SHP77 treated with DMSO at 0.1 percent for 48 hours (cell line): ENCODE measurements around the gene LMAN2.
"Not testable (repeated sequence)": the region's sequence is repeated elsewhere in the genome, so short reads cannot be mapped to it uniquely, and the experiment has no call there.

Experiments used
- DNase-seq: peaks from one replicate; lab custom pipeline; 2025; lab: John Stamatoyannopoulos, UW

LMAN2 gene

DNA sequence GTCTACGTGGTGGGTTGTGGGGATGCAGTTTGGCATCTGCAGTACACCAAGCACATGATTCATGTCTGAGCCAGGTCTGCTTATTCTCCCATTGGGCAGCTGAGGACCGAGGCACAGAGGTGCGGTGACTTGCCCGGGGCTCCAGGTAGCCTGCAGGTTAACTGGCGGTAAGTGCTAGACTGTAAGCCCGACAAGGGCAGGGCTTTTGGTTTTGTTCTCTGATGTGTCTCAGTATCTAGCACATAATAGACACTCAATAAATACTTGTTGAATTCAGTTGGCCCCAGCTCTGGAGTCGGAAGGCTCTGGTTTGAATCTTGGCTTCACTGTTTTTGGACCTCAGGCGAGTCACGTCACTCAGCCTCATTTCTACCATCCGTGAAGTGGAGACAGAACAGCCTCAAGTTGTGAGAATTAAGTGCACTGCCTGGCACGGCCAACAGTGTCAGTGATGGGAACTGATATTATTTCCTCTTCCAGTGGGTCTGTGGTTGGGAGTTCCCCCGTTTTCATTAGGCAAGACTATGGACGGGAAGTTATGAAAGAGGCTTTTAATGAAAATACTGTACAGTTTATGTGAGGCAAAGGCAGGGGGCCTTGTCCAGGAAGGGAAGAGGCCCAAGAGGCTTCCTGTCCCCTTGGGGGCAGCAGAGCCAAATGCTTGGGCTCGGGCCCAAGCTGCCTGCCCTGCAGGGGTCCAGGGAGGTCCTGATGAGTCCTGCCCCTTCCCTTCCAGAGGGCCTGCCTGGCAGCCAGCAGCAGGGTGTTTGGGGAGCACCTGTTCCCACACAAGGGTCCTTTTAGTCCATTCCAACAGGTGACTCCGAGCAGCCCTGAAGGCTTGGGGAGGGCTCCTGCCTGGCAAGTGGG, 44.6 kb downstream of the LMAN2 start:
- DNase-seq = no peak

DNA sequence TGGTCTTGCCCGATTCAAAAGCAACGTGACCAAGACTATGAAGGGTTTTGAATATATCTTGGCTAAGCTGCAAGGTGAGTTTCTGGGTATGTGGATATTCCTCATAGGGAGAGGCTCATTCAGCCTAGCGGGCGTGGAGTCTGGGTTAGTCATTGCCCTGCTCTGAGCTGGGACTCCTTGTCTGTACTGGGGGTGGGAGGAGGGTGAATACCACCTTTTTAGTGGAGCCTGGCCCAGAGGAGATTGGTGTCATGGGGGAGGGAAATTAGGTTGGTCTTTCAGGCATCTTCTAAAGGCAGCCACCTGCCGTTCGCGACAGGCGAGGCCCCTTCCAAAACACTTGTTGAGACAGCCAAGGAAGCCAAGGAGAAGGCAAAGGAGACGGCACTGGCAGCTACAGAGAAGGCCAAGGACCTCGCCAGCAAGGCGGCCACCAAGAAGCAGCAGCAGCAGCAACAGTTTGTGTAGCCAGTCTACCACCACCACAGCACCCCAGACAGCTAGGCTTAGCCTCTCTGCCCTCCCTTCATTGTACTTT, 45.3 kb downstream of the LMAN2 start:
- not testable (repeated sequence) for DNase-seq

DNA sequence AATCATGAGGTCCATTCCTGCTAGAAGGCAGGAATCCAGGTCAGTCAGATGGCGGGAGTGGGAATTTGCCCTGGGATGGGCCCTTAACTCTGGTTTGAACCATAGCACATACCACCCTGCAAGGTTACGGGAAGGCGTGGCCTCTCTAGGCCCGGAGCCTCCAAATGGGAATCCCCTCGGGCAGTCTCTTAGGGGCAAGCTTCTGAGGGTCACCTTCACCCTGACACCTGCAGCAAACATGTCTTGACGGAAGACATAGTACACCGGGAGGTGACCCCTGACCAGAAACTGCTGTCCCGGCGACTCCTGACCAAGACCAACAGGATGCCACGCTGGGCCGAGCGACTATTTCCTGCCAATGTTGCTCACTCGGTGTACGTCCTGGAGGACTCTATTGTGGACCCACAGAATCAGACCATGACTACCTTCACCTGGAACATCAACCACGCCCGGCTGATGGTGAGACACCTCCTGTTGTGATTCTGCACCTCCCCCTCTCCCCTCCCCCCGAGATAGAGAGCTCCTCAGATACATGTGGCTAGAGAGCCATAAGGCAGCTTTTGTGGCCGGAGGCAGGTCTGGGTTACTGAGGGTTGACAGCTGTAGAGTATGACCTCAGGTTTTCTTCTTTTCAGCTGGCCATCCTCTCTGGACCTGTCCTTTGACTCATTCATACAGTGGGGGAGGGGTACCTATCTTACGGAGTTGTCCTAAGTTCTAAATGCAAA, 46.9 kb downstream of the LMAN2 start:
- DNase-seq = no peak

DNA sequence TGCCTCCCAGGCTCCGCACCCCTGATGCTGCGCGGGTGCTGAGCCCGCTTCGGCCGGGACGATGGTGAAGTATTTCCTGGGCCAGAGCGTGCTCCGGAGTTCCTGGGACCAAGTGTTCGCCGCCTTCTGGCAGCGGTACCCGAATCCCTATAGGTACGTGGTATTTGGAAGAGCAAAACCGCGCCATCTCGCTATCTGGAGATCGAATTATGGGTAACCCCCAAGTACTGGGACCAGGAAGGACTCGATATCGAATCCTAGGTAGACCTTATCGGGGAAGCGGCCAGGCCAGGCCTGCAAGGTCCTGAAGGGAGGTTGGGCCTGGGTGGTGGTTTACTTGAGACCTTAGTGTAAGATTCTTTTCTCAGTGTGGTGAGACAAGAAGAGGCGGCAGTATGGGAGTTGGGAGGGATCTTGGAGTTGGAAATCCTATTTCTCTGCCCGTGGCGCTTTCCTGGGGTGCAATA, 47.5 kb downstream of the LMAN2 start:
- no peak for DNase-seq

DNA sequence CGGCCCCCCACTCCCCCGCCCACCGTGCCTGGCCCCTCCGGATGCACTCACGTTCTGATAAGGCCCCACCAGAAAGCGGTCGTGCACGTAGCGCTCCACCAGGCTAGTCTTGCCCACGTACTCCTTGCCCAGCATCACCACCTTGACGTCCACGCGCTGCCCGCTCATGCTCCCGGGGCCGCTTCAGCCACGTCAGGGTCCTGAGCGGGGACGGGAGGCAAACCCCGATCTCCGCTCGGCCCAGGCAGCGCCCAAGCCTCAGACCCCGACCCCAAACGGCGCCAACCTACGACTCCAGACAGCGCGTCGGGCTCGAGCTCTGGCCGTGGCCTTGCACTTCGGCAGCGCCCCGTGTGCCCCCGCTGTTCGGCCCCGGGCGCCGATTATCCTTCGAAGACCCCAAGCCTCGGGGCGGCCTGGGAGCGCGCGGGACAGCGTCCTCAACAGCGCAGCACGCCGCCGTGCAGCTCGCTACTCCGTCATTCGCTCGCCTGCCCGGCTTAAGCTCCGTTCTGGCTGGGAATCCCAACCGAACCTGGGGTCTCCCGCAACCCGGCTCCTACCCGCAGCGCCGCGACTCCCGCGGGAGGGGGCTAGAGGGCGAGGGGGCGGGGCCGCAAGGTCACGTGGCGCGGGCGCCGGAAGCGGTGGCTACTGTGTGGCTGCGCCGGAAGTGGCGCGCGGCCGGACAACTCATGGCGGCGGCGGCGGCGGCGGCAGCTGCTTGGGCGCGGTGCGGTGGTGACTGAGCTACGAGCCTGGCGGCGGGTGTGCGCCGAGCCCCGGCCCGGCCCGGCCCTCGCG, 48.1 kb downstream of the LMAN2 start, which contains the start of the genes PRELID1 and RAB24:
PRELID1 (plus strand) TSS at position 679 of the 804 bp plus-strand sequence. CDS start 187 bp downstream, outside the sequence.
RAB24 (minus strand) TSS at position 599 of the 804 bp plus-strand sequence; CDS start at position 168, 431 bp downstream.
- peak; percentile 50 for DNase-seq

DNA sequence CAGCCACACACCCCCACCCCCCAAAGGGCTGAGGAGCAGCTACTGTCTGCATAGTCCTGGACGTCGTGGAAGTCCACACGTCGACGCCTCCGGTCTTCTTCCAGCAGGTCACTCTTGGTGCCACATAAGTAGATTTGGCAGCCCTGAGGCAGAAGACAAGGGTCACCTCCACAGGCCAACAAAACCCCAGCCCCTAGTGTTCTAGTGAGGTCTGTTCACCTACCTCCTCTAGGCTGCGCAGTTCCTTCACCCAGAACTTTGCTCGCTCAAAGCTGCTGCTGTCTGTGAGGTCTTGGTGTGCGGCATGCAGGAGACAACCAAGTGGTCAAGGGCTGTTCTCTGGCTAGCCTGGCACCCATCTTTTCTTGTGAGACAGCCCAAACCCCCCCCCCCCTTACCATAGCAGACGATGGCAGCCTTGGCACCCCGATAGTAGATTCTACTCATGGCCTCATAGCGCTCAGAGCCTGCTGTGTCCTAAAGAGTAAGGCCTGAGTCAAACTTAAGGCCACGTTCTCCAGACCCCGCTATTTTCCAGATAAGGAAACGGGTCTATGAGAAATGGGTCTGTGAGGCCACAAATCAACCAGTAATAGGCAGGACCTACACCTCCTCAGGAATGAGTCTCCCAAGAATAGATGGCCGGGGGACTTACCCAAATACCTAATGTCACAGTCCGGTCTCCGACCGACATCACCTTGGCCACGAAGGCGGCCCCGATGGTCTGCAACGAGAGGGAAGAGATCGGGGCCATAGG, 48.9 kb downstream of the LMAN2 start:
- DNase-seq = no peak

DNA sequence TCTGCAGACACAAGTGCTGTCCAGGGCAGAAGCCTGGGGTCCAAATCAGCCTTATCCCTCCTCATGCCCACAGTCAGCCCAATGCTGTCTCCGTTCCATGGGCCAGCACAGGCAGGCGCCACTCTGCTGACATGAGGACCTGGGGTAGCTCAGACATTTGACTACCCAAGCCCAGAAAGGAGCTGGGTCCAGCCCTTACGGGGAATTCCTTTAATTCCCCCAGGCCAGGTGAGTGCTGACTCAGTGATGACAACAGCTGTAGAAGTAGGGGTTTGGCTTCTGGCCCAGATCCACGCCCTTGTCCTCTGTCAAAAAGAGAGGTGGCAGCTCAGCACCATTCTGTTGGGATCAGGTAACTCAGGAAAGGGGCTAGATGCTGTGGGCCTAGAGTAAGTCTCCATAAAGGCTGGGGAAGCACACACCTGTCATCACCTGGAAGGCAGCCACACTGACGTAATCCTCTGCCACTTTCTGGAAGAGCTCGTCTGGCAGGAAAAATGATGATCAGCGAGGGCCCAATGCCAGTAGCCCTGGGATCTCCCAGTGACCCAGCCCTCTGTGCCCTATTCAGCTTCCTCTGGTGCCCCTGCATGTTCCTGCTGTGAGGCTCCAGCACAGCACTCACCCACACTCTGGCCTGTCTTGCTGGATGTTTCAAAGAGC, 49.8 kb downstream of the LMAN2 start:
- DNase-seq = no peak

DNA sequence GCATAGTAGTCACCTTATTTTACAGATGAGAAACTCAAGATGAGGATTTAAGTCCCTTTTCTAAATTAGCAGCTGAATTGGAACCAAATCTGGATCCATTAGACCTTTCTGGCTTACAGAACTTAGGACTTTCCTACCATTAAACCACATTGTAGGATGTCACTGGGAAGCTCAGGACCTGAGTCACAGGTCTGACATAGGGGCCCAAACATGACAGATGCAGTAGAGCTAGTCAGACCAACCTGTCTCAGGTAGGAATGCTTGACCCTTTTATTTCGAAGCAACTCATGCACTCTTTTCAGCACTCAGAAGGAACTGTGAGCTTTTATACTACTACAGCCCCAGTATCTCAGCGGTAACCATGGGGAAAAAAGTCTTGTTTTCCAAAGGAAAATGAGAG, 50.5 kb downstream of the LMAN2 start:
- no peak for DNase-seq

DNA sequence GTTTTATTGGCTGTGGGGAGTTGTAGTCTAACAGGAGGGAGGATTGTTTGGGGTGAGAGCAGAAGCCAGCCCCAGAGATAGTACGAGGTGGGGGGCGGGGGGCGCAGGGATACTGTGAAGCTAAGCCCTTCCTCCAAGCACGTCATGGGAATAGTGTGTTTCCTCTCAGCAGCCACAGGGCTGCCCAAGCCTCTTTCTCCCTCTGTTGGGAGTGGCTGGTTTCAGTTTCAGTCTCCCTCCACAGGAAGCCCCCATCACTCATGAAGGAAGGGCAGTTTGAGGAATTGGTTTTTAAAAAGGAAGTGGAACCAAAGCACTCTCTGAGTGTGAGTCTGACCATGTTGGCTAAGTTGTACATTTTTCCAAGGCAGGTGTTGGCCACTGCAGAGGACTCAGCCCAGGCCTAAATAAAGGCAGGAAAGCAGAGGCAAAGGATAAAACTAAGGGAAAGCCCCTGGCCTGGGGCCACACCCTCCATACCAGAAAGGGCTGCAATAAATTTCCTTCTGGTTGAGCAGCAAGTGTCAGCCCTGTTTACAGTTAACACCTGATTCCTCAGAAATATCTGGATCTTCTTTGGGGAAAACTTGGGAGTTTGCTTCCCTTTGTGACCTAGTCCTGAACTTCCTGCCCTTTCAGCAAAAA, 51.1 kb downstream of the LMAN2 start:
- DNase-seq = no peak

DNA sequence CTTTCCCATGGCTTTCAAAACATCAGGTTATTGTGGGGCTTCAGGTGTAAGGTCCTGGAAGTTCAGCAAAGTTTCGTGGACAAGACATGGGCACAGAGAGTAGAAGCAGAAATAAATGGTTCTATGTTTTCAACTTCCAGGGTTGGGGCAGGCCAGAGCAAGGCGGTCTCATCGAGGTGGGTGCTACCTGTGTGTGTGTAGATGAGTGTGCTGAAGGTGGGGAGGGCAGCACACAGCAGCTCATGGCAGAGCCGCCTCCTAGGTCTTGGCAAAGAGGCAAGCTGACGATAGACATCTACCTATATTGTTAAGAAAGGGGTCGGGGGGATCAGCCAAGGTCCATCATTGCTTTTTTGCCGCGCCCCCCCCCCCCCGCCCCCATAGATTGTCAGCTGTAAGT, 51.8 kb downstream of the LMAN2 start:
- no peak for DNase-seq

DNA sequence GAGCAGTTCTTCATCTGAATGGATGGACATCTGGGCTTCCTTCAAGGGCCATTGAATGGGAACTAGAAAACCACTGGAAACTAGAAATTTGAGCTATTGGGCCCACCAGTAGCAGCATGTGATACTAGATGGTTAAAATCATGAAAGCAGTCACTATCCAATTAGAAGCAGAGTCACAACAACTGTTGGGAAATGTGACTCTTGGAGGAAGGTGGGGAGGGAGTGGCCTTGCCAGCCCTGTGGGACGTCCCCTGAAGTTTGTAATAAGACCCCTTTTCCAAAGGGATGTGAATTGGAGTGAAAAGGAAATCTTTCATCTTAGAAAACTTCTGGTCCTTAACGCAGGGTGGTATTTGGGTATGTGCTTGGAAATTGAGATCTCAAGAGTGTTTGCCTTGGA, 53.5 kb downstream of the LMAN2 start:
- no peak for DNase-seq

DNA sequence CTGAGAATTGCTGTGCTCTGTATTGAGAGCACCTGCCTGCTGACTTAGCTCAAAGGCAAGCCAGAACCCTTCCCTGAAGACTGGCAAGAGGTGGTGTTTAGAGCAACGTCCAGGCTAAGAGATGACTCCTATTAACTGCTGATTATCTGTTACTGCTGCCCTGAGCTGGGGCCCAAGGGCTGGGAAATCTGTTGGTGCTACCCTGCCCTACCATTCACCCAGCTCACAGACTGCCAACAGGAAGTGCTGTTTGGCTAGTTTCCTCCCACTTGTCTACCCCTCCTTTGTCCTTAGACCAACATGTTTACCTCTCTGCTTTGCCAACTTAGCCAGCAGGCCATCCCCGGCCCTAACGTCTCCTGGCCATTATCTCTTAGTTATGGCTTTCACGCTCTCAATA, 54.9 kb downstream of the LMAN2 start:
- no peak for DNase-seq

DNA sequence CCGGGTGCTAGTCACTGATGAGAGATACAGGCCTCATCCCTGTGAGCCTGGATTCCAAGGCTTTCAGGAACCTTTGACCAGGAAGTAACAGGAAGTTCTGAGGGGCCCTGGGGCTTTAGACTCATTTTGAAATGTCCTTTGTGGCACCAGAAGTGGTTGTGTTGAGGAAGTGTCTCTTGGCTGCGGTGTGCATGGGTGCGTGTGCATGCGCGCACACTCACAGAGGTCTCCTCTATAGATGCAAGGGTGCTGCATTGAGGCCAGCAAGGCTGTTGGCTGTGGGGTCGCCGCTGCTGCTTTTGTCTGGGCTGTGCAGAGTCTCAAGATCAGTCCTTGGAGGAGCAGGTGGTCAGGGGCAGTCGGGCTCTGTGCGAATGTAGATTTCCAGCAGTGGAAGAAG, 55.5 kb downstream of the LMAN2 start:
- DNase-seq = no peak

DNA sequence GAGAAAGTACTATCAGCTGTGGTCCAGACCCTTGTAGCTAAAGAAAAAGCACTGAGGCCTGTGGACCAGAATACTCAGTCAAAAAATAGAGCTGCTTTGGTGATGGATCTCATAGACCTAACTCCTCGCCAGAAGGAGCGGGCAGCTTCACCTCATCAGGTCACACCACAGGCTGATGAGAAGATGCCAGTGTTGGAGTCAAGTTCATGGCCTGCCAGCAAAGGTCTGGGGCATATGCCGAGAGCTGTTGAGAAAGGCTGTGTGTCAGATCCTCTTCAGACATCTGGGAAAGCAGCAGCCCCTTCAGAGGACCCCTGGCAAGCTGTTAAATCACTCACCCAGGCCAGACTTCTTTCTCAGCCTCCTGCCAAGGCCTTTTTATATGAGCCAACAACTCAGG, 56.8 kb downstream of the LMAN2 start:
- no peak for DNase-seq

DNA sequence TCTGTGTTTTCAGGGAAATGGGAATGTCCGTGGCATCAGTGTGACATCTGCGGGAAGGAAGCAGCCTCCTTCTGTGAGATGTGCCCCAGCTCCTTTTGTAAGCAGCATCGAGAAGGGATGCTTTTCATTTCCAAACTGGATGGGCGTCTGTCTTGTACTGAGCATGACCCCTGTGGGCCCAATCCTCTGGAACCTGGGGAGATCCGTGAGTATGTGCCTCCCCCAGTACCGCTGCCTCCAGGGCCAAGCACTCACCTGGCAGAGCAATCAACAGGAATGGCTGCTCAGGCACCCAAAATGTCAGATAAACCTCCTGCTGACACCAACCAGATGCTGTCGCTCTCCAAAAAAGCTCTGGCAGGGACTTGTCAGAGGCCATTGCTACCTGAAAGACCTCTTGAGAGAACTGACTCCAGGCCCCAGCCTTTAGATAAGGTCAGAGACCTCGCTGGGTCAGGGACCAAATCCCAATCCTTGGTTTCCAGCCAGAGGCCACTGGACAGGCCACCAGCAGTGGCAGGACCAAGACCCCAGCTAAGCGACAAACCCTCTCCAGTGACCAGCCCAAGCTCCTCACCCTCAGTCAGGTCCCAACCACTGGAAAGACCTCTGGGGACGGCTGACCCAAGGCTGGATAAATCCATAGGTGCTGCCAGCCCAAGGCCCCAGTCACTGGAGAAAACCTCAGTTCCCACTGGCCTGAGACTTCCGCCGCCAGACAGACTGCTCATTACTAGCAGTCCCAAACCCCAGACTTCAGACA, 57.5 kb downstream of the LMAN2 start:
- no peak for DNase-seq

DNA sequence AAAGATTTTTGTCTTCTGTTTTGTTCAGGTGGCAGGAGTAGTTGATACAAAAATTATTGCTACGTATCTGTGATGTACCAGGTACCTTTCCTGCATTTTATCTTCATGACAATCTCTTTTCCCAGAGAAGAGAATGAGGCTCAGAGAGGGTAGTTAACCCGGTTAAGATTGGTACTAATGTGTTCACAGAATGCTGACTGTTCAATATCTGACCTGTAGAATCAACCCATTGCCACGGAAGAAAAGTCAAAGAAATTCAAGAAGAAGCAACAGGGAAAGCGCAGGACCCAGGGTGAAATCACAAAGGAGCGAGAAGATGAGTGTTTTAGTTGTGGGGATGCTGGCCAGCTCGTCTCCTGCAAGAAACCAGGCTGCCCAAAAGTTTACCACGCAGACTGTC, 59.7 kb downstream of the LMAN2 start:
- DNase-seq = no peak

DNA sequence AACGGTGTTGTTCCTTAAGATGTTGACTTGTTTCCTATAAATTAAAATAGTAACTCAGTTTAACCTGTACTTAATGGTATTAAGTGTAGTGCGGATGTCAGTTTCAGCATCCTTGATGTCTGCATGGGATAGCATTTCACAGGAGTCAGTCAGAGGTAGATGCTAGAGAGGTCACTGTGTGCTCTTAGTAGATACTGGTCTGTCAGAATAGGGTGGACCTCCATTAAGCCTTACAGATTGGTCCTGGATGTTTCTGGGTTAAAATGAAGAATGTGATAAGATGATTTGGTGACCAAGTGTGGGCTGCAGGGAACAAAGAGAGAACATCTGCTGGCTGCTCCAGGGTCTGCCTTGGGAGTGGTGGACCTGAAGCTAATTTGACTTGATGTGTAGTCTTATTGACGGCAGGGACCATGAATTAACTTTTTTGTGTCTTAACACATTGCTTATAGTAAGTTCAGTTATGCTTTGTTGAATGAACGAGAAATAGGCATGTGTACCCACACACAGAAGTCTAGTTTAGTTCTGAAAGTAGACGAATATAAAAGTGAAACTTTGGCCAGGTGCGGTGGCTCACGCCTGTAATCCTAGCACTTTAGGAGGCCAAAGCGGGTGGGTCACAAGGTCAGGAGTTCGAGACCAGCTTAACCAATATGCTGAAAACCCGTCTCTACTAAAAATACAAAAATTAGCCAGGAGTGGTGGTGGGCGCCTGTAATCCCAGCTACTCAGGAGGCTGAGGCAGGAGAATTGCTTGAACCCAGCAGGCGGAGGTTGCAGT, 60.5 kb downstream of the LMAN2 start:
- no peak for DNase-seq

DNA sequence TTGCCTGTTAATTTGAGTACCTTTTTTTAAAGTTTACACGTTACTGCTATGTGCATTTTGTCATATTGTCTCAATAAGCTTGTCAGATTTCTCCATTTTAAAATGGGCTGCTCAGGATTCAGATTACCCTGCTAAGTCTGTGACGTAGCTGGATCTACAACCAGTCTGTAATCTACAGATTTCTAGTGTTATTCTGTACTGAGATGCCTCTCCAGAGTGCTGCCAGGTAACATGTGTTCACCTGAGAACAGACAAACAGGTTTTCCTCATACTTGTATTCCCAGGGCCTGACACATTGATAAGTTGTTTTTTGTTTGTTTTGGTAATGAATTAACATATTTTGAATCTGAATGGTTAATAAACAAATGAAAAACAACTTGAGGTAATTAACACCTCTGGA, 63.3 kb downstream of the LMAN2 start:
- no peak for DNase-seq
